ENCODE results near the gene SYNGR1.
"Not testable (repeated sequence)": the region's sequence is repeated elsewhere in the genome, so short reads cannot be mapped to it uniquely, and the experiment has no call there.

SYNGR1 gene

DNA sequence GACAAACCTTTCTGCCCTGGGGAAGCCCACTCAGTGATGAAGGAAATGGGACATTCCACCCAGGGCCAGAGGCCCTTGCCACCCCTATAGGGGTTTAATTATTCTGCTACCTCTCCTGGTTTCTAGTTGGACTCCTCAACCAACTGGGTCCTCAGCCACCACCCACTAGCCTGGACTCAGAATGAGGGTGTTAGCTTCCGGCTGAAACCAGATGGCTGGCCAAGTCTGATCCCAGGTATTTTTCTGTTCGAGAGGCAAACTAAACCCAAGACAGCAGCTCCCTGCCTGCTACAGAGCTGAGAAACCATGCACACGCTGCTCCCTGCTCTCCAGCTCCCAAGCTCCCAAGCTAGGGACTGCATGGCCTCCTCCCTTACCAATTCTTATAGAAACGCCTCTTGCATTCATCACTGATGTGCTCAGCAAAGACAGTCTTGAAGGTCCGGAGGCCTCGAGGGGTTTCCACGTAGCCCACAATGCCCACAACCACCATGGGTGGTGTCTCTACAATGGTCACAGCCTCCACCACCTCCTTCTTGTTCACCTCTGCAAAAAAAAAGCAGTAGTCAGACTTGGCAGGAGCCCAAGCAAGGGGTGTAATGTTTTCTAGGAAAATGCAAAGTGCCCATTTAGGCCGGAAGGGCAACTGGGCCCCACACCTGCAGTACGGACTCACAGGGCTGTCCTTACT is 32.6 kb upstream of the SYNGR1 start:
- DNase-seq, result no peak

DNA sequence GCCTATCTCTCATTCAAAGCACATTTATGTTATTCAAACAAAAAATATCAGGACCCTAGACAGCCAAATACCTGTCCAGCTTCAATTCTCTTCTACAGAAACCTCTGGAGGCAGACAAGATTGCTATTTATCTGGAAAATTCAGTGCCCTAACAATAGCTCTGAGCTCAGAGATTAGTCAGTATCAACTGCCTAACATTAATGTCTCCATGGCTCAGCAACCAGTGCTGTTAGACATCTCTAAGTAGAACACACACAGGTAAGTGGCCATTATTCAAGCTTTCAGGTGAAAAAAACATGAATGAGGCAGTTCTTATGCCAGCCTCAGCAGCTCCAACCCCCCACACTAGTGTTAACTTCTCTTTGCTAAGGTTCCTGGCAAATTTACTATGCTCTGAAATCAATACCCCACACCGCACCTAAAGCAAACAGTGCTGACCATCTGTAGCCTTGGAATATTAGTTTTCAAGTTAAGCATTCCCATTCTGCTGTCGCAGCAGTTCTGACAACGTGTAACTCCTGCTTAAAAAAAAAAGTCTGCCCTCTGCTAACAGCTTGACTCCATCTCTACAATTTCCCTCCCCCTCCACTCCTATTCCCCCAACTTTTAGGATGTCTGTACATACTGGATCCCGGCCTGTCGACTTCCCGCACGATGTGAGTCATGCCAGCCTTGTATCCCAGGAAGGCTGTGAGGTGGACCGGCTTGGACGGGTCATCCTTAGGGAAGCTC is 31.9 kb upstream of the SYNGR1 start:
- no peak for DNase-seq

DNA sequence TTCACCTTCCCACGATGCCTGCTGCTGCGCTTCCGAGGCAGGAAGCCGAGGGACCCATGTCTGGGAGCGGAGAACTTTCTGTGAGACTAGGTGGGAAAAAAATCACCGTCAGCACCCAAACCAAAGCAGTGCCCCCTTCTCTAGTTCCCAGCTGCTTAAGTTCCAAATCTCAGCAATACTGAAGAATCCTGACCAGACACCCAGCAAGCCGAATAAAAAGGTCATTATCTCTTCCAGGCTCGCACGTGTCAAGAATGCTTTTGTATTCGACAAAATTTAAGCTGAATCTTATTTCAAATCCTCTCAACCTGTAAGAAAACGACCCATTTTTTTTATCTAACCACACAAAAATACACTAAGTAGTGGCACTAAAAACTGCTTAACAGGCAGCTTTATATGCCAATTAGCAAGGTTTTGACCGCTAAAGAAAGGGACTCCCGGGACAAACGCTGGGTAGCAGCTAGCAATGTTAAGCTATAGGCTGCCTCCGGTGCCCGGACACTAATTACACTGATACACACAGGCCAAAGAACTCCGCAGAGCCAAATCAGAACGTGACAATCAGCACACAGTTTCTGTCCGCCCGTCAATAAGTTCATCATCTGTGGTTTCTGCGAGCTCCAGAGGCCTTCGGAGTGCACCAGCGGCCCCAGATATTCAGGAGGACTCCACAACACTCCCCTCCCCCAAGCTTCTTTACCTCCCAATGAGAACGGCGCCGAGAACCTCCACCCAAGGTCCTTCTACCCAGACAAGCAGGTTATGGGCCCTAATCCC is 31.1 kb upstream of the SYNGR1 start:
- peak; percentile 27 to 35 for DNase-seq

DNA sequence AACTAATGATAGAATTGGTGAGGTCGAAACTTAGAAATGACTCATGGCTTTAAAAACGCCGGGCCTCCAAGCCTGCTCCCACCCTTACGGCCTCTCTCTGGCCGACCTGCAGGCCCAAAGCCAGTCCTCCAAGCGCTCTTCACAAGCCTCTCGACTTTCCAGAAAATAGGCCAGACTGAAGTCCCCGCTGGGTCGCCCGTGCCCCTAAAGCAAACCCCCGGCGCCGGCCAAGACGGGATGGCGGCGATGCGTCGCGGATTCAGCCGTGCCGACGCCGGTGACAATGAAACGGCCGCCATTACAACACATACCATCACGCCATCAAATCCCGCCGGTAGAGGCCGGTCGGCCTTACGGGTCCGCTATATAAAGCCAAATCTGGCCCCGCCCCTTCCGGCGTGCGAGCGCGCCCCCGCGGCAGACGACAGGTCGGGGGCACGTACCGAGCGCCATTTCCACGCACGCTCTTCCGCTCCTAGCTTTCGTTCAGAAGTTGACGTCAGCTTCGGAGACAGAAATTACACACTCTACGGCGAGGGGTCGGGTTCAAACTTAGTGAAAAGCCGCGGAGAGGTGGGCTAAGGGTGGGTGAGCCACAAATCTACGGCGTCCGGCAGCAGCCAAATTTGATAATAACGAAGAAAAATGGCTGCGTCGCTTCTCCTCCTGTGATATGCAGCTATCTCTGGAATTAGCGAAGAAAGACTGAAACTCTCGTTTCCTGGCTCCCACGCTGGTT is 30.3 kb upstream of the SYNGR1 start, which contains the start of gene RPL3:
TSS of gene RPL3 (minus strand) at position 340 of the 739 bp plus-strand sequence. CDS start at position 314, 26 bp downstream.
- peak; percentile 94 to 95 for DNase-seq

DNA sequence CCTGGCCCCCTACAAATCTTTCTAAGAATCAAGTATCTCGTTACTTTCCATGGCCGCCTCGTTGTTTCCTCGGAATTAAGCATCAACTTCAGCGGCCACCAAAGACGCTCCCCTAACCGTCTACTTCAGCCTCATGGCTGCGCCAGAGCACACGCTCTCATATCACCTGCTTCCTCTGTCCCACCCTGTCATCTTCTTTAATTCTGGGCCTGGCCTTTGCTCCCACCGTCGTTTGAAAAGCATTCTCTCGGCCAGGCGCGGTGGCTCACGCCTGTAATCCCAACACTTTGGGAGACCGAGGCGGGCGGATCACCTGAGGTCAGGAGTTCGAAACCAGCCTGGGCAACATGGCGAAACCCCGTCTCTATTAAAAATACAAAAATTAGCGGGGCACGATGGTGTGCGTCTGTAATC is 29.2 kb upstream of the SYNGR1 start:
- DNase-seq, result not testable (repeated sequence)

DNA sequence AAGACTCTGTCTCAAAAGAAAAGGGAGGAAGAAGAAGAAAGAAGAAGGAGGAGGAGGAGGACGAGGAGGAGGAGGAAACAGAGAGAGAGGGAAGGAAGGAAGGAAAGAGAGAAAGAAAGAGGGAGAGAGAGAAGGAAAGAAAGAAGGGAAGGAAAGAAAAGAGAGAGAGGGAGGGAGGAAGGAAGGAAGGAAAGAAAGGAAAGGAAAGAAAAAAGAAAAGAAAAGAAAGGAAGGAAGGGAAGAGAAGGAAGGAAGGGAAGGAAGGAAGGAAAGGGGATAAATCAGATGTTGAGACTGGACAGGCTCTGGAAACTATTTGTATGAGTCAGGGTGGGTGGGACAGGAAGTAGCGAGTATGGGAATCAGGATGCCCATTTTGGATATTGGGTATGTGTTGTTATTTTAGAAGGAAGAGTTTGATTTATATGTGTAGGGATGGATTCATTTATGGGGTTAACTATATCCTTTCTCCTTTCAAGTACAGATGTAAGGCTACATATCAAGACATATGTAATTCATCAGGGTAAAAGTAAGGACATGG is 24.3 kb upstream of the SYNGR1 start:
- no peak for DNase-seq

DNA sequence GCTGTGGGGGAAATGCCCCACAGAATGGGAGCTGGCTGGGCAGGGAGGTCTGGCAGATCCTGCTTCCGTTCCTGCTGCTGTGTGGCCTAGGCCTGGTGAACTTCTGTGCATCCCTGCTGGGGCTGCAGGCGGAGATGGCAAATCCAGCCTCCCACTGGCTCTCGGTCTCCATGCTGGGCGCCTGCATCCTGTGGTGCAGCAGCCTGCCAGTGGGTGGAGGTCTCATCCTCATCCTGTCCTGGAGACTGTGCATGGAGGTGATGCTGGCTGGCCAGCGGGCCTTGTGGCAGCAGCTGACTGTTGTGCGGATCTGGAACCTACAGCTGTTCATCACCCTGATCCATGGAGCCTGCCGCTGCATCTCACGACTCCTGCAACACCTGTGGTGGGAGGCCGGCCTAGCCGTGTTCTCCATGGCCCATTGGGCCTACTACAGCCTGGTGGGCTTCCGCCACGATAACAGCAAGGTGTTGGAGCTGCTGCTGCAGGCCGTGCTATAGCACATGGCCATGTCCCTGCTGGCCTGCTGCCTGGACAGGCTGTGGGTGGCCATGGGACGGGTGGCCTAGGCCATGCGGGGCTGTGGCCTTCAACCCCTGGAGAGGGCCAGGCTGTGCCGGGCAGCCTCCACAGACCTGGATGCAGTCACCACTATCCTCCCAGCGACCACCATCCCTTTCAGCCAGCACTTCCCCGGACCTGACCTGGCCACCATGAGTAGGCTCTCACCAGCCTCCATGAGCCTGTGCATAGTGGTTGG is 21.6 kb upstream of the SYNGR1 start:
- no peak for DNase-seq

DNA sequence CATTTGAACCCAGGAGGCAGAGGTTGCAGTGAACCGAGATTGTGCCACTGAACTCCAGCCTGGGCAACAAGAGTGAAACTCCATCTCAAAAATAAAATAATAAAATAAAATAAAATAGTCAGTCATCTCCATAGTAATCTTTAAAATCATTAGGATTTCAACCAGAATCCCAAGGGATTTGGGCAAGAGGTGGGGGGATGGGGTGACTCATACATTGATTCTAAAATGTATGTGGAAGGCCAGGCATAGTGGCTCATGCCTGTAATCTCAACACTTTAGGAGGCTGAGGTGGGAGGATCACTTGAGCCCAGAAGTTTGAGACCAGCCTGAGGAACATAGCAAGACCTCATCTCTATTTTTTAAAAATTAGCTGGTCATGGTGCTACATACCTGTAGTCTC is 19.2 kb upstream of the SYNGR1 start:
- DNase-seq, result not testable (repeated sequence)

DNA sequence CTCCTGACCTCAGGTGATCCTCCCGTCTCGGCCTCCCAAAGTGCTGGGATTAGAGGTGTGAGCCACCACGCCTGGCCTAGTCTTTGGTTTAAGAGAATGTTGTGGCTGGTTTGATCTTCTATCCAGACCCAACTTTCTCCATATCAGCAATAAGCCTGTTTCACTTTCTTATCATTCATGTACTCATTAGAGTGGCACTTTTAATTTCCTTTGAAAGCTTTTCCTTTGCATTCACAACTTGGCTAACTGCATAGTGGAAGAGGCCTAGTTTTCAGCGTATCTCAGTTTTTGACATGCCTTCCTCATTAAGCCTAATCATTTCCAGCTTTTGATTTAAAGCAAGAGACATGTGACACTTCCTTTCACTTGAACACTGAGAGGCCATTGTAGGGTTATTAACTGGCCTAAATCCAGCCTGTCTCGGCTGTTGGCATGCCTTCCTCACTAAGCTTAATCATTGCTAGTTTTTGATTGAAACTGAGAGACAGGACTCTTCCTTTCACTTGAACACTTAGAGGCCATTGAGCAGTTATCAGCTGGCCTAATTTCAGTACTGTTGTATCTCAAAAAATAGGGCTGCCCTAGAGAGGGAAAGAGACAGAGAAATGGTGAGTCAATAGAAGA is 17.2 kb upstream of the SYNGR1 start:
- no peak for DNase-seq

DNA sequence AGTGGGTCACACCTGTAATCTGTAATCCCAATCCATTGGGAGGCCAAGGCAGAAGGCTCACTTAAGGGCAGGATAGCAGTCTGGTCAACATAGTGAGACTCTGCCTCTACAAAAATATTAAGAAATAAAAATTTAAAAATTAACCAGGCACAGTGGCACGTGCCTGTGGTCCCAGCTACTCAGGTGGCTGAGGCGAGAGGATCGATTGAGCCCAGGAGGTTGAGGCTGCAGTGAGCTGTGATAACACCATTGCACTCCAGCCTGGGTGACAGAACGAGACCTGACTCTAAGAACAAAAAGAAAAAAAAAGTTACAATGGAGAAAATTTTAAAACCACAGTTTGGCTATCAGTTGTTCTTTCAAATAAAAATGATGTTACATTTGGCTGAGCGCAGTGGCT is 13.4 kb upstream of the SYNGR1 start:
- DNase-seq, result no peak

DNA sequence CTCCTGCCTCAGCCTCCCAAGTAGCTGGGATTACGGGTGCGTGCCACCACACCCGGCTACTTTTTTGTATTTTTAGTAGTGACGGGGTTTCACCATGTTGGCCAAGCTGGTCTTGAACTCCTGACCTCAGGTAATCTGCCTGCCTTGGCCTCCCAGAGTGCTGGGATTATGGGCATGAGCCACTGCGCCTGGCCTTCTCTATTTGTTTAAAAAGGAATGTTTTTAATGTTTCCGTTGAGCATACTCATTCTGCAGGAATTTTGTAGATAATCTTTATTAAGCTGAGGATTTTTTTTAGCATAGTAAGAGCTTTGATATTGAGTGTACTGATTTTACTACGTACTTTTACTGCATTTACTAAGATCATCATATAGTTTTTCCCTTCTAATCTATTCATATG is 10.0 kb upstream of the SYNGR1 start:
- not testable (repeated sequence) for DNase-seq

DNA sequence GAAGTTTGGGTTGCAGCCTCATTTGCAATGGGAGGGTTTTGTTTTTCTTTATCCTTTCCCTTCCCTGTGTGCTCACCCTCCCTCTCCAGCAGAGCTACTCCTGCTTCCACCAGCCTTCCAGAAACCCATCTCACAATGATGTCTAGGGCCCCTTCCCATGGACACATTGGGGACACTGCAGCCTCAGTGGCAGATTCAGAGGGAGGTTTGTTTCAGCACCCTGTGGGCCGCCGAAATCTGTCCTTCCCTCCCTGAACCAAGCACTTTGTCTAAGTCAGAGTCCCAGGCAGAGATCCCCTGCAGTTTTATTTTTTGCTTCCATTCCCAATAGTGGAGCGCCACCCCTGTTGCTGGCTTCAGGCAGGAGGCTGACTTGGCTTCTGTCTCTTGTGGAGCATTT is 8.6 kb upstream of the SYNGR1 start:
- no peak for DNase-seq

DNA sequence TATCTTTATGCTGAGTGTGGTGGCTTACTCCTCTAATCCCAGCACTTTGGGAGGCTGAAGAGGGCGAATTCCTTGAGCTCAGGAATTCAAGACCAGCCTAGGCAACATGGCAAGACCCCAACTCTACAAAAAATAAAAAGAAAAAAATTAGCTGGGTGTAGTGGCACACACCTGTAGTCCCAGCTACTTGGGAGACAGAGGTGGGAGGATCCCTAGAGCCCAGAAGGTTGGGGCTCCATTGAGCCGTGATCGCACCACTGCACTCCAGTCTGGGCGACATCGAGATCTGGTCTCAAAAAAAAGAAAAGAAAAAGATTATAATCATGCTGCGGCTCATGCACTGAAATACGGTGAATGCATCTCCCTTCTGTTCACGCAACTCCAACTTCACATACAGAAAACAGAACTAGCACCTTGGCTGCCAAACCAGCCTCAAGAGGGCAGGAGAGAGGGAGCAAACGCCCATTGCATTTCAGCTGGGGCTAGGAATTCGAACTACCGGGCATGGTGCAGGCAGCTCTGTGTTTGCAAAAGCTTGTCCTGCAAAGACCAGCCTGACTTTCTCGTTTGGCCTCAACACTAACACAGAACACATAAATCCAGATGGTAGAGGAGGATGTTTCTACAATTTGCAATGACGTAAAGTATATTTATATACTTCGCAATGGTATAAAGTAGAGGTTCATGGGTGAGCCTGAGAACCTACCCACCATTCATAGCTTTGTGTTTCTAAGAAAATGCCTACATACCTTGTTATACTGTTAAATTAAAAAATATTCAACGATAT is 6.3 kb upstream of the SYNGR1 start:
- DNase-seq, result peak; percentile 46 to 51

DNA sequence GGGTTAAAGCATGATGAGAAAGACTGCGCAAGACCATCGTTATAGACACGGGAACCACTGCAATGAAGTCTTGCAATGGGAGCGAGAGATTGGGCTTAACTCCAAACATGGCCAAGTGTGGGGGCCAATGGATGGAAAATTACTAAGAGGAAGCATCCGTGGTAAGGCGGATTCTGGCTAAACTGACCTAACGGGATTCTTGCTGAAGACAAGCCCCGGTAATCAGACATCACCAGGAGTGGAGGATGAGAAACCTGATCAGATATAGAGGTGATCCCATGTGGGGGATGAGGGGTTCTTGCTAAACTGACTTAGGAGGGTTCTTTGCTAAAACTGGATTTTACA is 5.8 kb upstream of the SYNGR1 start:
- no peak for DNase-seq

DNA sequence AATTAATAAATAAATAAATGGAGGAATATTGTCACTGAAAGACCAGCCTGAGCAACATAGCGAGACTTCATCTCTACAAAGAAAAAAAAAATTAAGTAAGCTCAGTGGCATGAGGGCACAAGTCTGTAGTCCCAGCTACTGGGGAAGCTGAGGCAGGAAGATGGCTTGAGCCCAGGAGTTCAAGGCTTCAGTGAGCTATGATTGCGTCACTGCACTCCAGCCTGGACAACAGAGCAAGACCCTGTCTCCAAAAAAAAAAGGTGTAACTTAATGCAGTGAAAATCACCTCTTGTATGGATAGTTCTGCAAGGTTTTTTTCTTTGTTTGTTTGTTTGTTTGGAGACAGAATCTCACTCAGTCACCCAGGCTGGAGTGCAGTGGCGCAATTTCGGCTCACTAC is 4.6 kb upstream of the SYNGR1 start:
- DNase-seq, result no peak

DNA sequence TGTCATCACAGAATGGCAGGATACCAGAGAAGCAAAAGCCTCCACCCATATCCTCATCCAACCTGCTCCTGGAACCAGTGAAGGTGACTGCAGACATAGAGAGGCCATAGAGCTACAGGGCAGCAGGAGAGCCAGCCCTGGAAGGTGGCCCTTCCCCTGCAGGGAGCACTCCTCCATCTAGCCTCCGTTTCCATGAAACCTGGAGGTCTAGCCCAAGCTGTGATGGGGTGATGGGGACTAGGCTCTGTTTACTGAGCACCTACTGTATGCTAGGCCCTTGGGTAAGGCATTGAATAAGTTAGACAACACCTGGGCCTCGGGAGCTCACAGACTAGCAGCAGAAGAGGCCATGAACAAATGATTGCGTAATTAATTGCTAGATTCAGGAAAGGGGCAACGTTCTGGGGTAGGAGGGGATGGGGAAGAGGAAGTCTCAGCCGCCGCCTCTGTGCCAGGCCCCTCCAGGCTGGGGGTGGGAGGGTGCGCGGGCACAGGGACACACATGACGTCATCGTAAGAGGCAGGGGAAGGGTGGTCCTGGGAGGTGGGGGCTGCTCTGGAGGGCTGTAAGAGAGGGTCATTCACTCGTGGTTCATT is 784 bp upstream of the SYNGR1 start:
- no peak for DNase-seq

DNA sequence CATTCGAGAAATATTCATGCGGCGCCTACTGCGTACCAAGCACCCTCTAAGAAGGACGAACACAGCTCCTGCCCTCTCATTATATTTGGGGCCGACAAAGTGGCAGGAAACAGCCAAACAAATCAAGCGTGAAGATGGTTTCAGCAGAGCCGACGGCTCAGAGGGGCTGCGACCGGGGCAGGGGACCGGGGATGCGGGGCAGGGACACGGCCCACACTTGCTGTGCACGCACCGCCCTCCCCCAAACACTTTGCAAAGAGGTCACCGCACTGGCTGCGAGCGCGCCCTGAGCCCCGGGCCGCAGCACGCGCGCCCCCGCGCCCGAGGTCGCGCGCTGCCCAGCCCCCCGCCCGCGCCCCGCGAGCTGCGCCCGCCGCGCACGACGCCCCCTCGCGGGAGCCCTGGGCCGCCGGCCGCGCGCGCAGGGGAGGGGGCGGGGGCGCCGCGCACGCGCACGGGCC is 255 bp upstream of the SYNGR1 start:
- DNase-seq, result no peak

DNA sequence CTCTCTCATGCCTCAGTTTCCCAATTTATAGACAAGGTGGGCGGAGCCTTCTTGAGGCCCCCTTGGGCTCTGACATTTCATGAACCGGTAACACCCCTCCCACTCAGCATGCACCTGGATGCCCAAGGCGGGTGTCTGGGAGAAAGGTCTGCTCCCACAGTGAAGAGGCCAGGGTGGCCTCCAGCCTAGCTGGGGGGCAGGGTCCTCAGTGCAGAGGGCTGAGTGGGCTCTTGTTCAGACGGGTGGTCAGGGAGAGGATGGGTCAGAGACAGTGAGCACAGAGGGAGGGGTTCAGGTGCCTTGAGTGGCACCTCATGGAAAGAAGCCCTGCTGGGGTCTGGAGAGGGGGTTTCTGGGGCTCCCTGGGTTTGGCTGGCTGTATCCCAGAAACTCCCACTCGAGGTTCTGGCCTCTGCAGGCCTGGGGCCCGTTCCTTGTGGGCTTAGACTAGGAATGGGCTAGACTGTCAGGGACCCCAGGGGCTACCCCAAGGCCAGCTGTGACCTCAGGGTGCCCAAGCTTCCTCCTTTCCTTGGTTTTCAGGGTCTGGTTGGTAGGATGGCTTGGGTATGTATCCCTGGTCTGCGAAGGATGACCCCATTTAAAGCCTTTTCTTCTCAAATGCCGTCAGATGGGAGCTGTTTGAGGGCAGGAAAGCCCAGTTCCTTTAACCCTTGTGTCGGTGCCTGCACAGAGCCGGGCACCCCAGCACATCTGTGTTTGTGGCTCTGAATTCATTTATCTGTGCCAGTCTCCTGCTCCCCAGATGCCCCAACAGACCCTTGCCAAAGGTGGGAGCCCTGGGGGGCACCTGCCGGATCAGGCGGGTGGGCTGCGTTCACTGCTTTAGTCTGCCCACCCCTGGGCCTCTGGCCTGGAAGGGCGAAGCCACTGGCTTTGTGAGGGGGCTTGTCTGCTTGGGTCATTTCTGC is 1.2 kb downstream of the SYNGR1 start:
- DNase-seq, result no peak

DNA sequence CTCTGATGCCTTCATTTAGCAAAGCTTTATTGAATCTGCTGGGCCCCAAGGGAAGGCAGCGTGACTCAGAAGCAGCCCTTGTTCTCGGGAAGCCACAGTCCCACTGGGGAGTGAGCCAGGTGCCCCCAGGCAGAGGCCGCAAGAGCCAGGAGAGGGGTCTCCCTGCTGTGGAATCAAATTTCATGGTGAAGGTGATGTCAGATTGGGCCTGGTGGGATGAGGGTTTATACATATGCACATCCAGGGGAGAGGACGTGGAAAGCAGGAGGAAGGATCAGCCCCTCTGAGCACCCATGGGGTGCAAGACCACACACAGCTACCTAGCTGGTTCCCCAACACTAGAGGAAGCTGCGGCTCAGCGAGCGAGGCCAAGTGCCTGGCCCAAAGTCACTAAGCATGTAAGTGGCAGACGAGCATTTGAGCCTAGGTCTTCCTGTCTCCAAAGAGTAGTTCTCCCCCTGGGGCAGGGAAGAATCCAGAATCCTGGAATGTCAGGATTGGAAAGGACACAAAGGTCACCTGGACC is 2.0 kb downstream of the SYNGR1 start:
- DNase-seq, result no peak
